Naive thymus-derived CD4-positive, alpha-beta T cell (primary cell): ENCODE measurements around the gene RASSF8. TPM values are rescaled to one million over a fixed set of nuclear protein-coding genes. Genes with fewer than 3 reads are reported as not detected.

Source experiments
- ATAC-seq: fragments of 150-1000 bp; cut with Tn5 transposase; 2 replicates; pipeline ENCODE4 v1.10.0; 2021; ENCODE audit warnings: mild to moderate bottlenecking, moderate library complexity
- CTCF ChIA-PET: fragments of 350-600 bp; sonication (Branson Sonifier 250); formaldehyde crosslinking; loops from one replicate; lab custom pipeline; 2021; ENCODE audit warnings: antibody characterized with exemption; lab: Charles Lee
- POLR2A ChIA-PET: fragments of 350-600 bp; sonication (Branson Sonifier 250); formaldehyde crosslinking; loops from one replicate; lab custom pipeline; 2021; ENCODE audit warnings: antibody characterized with exemption, inconsistent platforms; lab: Charles Lee
- DNase-seq, 9 donors: peaks; one replicate each; pipeline versions ENCODE4 v3.0.0 to v3.0.0-alpha.2; 2020 to 2022; ENCODE audit warnings: mixed read lengths in 1 of 9
- H3K27ac ChIP-seq: one replicate; pipeline ENCODE4 v1.7.0; 2013; ENCODE audit warnings: mild to moderate bottlenecking, low read depth, low read length, moderate library complexity
- H3K27me3 ChIP-seq, 2 donors: one replicate each; pipeline ENCODE4 v1.7.0; 2013; ENCODE audit warnings: low read length in 2 of 2, mild to moderate bottlenecking in 2 of 2, moderate library complexity in 2 of 2; ENCODE audit not compliant: control insufficient read depth in 2 of 2, insufficient read depth in 2 of 2
- H3K36me3 ChIP-seq, 3 experiments: 1 replicate in 2 of 3; 2 replicates in 1 of 3; pipeline ENCODE4 v1.7.0; 2013; ENCODE audit warnings: low read length in 3 of 3, mild to moderate bottlenecking in 3 of 3, moderate library complexity in 1 of 3; ENCODE audit not compliant: insufficient read depth in 3 of 3, control insufficient read depth in 2 of 3
- H3K4me1 ChIP-seq, 2 donors: one replicate each; pipeline ENCODE4 v1.7.0; 2013; ENCODE audit warnings: low read length in 2 of 2, mild to moderate bottlenecking in 2 of 2, moderate library complexity in 1 of 2; ENCODE audit not compliant: control insufficient read depth in 2 of 2, insufficient read depth in 2 of 2
- H3K4me3 ChIP-seq: 2 replicates; pipeline ENCODE4 v1.7.0; 2013; ENCODE audit warnings: mild to moderate bottlenecking, low read length
- H3K9me3 ChIP-seq, 3 experiments: 1 replicate in 2 of 3; 2 replicates in 1 of 3; pipeline ENCODE4 v1.7.0; 2013; ENCODE audit warnings: low read length in 3 of 3; ENCODE audit not compliant: control insufficient read depth in 2 of 3
- H3K27ac Mint-ChIP-seq, 9 donors: one replicate each; pipeline ENCODE4 v1.8.0; 2020 to 2022; ENCODE audit warnings: mixed read lengths in 9 of 9, mild to moderate bottlenecking in 8 of 9, moderate library complexity in 5 of 9, inconsistent platforms in 2 of 9
- H3K27me3 Mint-ChIP-seq, 5 donors: one replicate each; pipeline ENCODE4 v1.8.0; 2021 to 2022; ENCODE audit warnings: mixed read lengths in 5 of 5, mild to moderate bottlenecking in 1 of 5
- H3K36me3 Mint-ChIP-seq, 5 donors: one replicate each; pipeline ENCODE4 v1.8.0; 2020 to 2022; ENCODE audit warnings: mixed read lengths in 5 of 5, mild to moderate bottlenecking in 3 of 5, inconsistent platforms in 1 of 5
- H3K4me1 Mint-ChIP-seq, 7 donors: one replicate each; pipeline ENCODE4 v1.8.0; 2020 to 2022; ENCODE audit warnings: mixed read lengths in 7 of 7, mild to moderate bottlenecking in 3 of 7, inconsistent platforms in 1 of 7
- H3K4me3 Mint-ChIP-seq, 10 donors: one replicate each; pipeline ENCODE4 v1.8.0; 2020 to 2022; ENCODE audit warnings: mild to moderate bottlenecking in 10 of 10, mixed read lengths in 10 of 10, moderate library complexity in 6 of 10, inconsistent platforms in 2 of 10
- H3K9me3 Mint-ChIP-seq, 11 donors: one replicate each; pipeline ENCODE4 v1.8.0; 2020 to 2022; ENCODE audit warnings: mixed read lengths in 11 of 11, mild to moderate bottlenecking in 4 of 11, inconsistent platforms in 1 of 11, moderate library complexity in 1 of 11
- intact Hi-C, 2 donors: fragments of 100-400 bp; cut with micrococcal nuclease; formaldehyde crosslinking; loops; one replicate each; pipeline ENCODE4 v1.15.1; 2023
- polyA plus RNA-seq, 2 donors: library from polyadenylated mRNA; unstranded; fragments of 300-500 nt; fragmentation: Illumina TruSeq; gene quantifications; one replicate each; pipeline ENCODE4 v1.2.3, GENCODE V29; 2021
- total RNA-seq, 6 experiments: library from RNA in 5 of 6; stranded (reverse) in 5 of 6; gene quantifications; 1 replicate in 5 of 6; 2 replicates in 1 of 6; pipeline ENCODE4 v1.2.3 and lab custom pipeline; 2021 to 2026

RASSF8 gene
- total and polyA plus RNA-seq, 7 experiments from 2014 or later, result 0.03 to 0.64 (median 0.18) TPM; not detected in 3

DNA sequence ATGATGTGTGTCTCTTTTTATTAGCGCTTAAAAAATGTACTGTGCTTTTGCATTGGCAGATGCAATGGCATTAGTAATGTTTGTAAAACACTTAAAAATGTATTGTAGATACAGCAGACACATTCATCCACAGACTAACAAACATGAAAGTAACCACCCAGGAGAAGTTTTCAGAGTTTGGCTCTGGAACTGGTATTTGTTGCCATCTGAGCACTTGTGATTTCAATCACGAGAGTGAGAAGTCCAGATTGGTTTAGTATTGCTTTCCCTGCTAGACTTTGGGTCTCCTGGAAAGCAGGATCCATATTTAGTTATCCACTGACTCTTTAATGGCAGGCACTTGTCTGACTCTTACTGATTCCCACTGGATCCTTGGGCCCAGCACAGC, 13.2 kb downstream of the RASSF8 start:
- POLR2A ChIA-PET, result no interaction called here
- DNase-seq (no peak), ATAC-seq (no peak)
- H3K9me3 Mint-ChIP-seq, result peaks cover 0 to 2% (median 0%) of the 10 kb centered on the region in 11 donors
- H3K27me3 ChIP-seq, result no peaks in the 10 kb centered on the region
- H3K4me3 ChIP-seq, result no peak overlapping the region
- no peaks in the 10 kb centered on the region for H3K9me3 ChIP-seq
- H3K36me3 ChIP-seq, result no peaks in the 10 kb centered on the region
- CTCF ChIA-PET, result no interaction called here
- H3K36me3 Mint-ChIP-seq, result peaks cover 0 to 4% (median 0%) of the 10 kb centered on the region in 5 donors
- intact Hi-C loops, result no loop called here
- H3K27ac ChIP-seq, result no peak overlapping the region
- H3K4me1 Mint-ChIP-seq, result peaks cover 0 to 2% (median 0%) of the 10 kb centered on the region in 7 donors
- H3K4me3 Mint-ChIP-seq, result no peak overlapping the region
- no peak overlapping the region for H3K27ac Mint-ChIP-seq
- H3K27me3 Mint-ChIP-seq, result peaks cover 17 to 54% (median 44%) of the 10 kb centered on the region in 5 donors
- H3K4me1 ChIP-seq, result no peaks in the 10 kb centered on the region

DNA sequence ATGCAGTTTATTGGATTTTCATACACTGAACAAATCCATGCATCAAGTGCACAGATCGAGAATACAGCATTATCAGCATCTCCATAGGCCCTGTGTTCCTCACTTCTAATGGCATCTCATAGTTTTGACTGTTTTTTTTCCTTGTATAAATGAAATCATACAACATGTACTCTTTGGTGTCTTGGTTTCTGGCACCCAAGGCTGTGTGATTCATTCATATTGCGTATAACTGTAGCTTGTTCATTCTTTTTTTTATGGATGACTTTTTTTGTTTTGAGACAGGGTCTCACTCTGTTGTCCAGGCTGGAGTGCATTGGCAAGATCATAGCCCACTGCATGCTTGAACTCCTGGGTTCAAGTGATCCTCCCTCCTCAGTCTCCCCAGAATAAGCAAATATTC, 14.3 kb downstream of the RASSF8 start:
- H3K27ac Mint-ChIP-seq, result no peak overlapping the region
- ATAC-seq (no peak), DNase-seq (no peak)
- H3K4me1 Mint-ChIP-seq, result peaks cover 0 to 2% (median 0%) of the 10 kb centered on the region in 7 donors
- ChIA-PET POLR2A (no interaction called here), CTCF (no interaction called here)
- Histone ChIP-seq H3K27ac (no peak overlapping the region), H3K4me3 (no peak overlapping the region), H3K9me3 (no peaks in the 10 kb centered on the region), H3K27me3 (no peaks in the 10 kb centered on the region), H3K4me1 (no peaks in the 10 kb centered on the region), H3K36me3 (no peaks in the 10 kb centered on the region)
- no peak overlapping the region for H3K4me3 Mint-ChIP-seq
- H3K9me3 Mint-ChIP-seq, result peaks cover 0 to 2% (median 0%) of the 10 kb centered on the region in 11 donors
- intact Hi-C loops, result no loop called here
- H3K27me3 Mint-ChIP-seq, result peaks cover 17 to 46% (median 43%) of the 10 kb centered on the region in 5 donors
- peaks cover 0 to 3% (median 0%) of the 10 kb centered on the region in 5 donors for H3K36me3 Mint-ChIP-seq

DNA sequence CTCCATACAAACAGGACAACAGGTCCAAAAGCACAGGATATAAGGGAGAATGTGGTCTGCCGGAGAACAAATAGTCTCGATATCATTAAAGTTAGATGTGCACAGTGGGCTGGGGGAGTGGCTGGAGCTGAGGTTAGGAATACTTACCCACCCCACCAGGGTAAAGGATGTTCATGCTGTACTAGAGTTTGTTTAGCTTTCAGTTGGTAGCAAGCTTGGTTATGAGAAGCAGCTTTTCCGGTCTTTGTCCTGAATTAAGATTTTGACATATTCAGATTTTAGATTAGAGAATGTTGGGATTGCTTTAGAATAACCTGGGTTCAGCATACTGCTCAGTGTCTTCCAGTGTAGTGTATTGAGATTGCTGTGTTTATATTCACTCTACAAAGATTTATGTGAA, 16.7 kb downstream of the RASSF8 start:
- no peaks in the 10 kb centered on the region for H3K9me3 ChIP-seq
- CTCF ChIA-PET, result no interaction called here
- POLR2A ChIA-PET, result interaction anchor here (1.1 kb wide), 1 partner anchor 11 kb away, joined by 3 read pairs; no protein-coding TSS in a partner anchor
- intact Hi-C loops, result no loop called here
- no peaks in the 10 kb centered on the region for H3K4me1 ChIP-seq
- no peaks in the 10 kb centered on the region for H3K36me3 Mint-ChIP-seq
- no peak overlapping the region for H3K27ac Mint-ChIP-seq
- H3K27me3 Mint-ChIP-seq, result peaks cover 16 to 38% (median 36%) of the 10 kb centered on the region in 5 donors
- no peak for DNase-seq
- no peak overlapping the region for H3K4me3 ChIP-seq
- H3K4me3 Mint-ChIP-seq, result no peak overlapping the region
- no peaks in the 10 kb centered on the region for H3K27me3 ChIP-seq
- H3K4me1 Mint-ChIP-seq, result peaks cover 0 to 2% (median 0%) of the 10 kb centered on the region in 7 donors
- ATAC-seq, result no peak
- no peak overlapping the region for H3K27ac ChIP-seq
- no peaks in the 10 kb centered on the region for H3K36me3 ChIP-seq
- H3K9me3 Mint-ChIP-seq, result peaks cover 0 to under 1% (median 0%) of the 10 kb centered on the region in 11 donors

DNA sequence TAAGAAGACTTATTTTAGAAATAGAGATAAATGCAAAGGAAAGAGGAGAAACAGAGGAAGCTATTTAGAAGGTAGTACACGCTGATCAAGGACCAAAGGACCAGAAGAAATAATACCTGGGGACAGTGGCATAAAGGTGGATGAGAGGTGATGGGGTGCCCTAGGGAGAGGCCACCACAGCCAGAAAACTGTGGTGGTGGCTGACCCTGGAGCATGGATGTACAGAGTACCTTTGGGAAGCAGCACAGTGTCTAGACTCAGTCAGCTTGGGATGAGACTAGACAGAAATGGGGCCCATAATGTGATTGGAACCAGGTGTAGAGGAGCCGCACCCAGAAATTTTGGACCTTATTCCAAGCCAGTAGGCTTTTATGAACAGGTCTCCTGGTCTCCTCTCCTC, 17.2 kb downstream of the RASSF8 start:
- Mint-ChIP-seq H3K36me3 (no peaks in the 10 kb centered on the region), H3K4me3 (no peak overlapping the region), H3K27ac (no peak overlapping the region), H3K9me3 (no peaks in the 10 kb centered on the region), H3K27me3 (peaks cover 16 to 38% (median 31%) of the 10 kb centered on the region in 5 donors), H3K4me1 (peaks cover 0 to 2% (median 0%) of the 10 kb centered on the region in 7 donors)
- DNase-seq, result no peak
- ChIA-PET POLR2A (interaction anchor here (1.1 kb wide), 1 partner anchor 11 kb away, joined by 3 read pairs; no protein-coding TSS in a partner anchor), CTCF (no interaction called here)
- ATAC-seq, result no peak
- H3K27ac ChIP-seq, result no peak overlapping the region
- H3K9me3 ChIP-seq, result no peaks in the 10 kb centered on the region
- no peaks in the 10 kb centered on the region for H3K4me1 ChIP-seq
- H3K4me3 ChIP-seq, result no peak overlapping the region
- H3K36me3 ChIP-seq, result no peaks in the 10 kb centered on the region
- intact Hi-C loops, result no loop called here
- no peaks in the 10 kb centered on the region for H3K27me3 ChIP-seq

DNA sequence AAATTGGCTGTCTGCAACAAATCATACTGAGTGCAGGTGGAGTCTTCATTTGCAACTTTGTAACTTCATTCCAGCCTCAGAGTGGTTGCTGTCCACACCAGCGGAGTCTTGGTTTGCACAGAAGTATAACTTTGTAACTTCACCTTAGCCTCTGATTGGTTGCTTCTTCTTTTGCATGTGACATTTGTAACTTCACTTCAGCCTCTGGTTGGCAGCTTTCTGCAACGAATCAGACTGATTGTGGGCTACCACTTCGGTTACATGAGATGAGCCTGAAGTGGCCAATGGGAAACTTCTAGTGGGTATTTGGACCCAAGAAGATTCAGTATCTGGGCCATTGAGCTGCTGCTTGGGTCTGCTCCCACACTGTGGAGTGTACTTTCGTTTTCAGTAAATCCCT, 17.8 kb downstream of the RASSF8 start:
- Mint-ChIP-seq H3K36me3 (no peaks in the 10 kb centered on the region), H3K4me3 (no peak overlapping the region), H3K9me3 (no peaks in the 10 kb centered on the region), H3K27ac (no peak overlapping the region), H3K4me1 (peaks cover 0 to 2% (median 0%) of the 10 kb centered on the region in 7 donors), H3K27me3 (peaks cover 16 to 39% (median 29%) of the 10 kb centered on the region in 5 donors)
- no peak for DNase-seq
- no peaks in the 10 kb centered on the region for H3K4me1 ChIP-seq
- no peaks in the 10 kb centered on the region for H3K9me3 ChIP-seq
- ATAC-seq, result no peak
- no peaks in the 10 kb centered on the region for H3K36me3 ChIP-seq
- H3K27ac ChIP-seq, result no peak overlapping the region
- intact Hi-C loops, result no loop called here
- POLR2A ChIA-PET, result no interaction called here
- H3K27me3 ChIP-seq, result no peaks in the 10 kb centered on the region
- no peak overlapping the region for H3K4me3 ChIP-seq
- CTCF ChIA-PET, result no interaction called here

DNA sequence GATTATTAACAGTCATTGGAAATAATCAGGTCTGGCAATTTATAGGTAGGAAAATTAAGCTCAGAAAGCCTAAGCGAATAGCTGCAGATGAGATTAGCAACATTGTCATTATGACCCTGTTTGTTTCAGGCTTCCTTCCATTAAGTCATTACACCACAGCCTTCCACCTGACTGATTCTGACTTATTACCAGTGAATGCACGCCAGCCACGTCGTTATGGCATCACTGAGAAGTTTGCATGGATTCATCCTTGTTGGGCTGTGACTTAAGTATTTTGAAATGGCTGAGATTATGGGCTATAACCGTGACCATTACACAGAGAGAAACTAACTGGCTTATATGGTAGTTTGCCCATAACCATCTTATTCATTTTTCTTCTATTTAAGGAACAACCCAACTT, 18.6 kb downstream of the RASSF8 start:
- ATAC-seq, result no peak
- no peaks in the 10 kb centered on the region for H3K9me3 Mint-ChIP-seq
- POLR2A ChIA-PET, result no interaction called here

DNA sequence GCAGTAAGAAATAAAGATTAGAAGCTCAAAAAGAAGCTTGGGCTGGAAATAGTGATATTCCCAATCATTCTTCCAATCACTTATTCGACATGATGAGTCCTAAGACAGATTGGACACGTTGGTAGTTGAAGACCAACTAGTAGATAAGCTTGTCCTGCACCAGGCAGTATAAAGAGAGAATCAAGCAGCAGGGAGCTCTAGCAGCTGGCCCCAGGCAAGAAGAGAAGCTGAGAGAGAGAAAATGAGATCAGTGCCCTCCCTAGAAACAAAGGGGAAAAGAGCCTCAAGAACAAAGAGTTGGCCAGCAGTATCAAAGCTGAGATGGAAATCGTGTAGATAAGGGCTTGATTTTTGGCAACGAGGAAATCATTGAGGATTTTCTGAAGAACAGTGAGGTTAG, 20.6 kb downstream of the RASSF8 start:
- DNase-seq (no peak), ATAC-seq (no peak)
- Mint-ChIP-seq H3K36me3 (no peaks in the 10 kb centered on the region), H3K27ac (no peak overlapping the region), H3K9me3 (no peaks in the 10 kb centered on the region), H3K27me3 (peaks cover 13 to 36% (median 24%) of the 10 kb centered on the region in 5 donors), H3K4me3 (no peak overlapping the region), H3K4me1 (peaks cover 0 to 4% (median 0%) of the 10 kb centered on the region in 7 donors)
- intact Hi-C loops, result no loop called here
- no peaks in the 10 kb centered on the region for H3K4me1 ChIP-seq
- H3K27ac ChIP-seq, result no peak overlapping the region
- ChIA-PET CTCF (no interaction called here), POLR2A (no interaction called here)
- no peaks in the 10 kb centered on the region for H3K36me3 ChIP-seq
- no peak overlapping the region for H3K4me3 ChIP-seq
- H3K27me3 ChIP-seq, result no peaks in the 10 kb centered on the region
- H3K9me3 ChIP-seq, result no peaks in the 10 kb centered on the region

More for the DNA sequence above, 18.6 kb downstream of the RASSF8 start:
- no peaks in the 10 kb centered on the region for H3K27me3 ChIP-seq
- H3K9me3 ChIP-seq, result no peaks in the 10 kb centered on the region
- no peak overlapping the region for H3K27ac Mint-ChIP-seq
- H3K4me1 Mint-ChIP-seq, result peaks cover 0 to 2% (median 0%) of the 10 kb centered on the region in 7 donors
- no peak overlapping the region for H3K4me3 Mint-ChIP-seq
- no peak for DNase-seq
- intact Hi-C loops, result no loop called here
- no peaks in the 10 kb centered on the region for H3K36me3 Mint-ChIP-seq
- H3K27me3 Mint-ChIP-seq, result peaks cover 16 to 39% (median 29%) of the 10 kb centered on the region in 5 donors
- no peak overlapping the region for H3K27ac ChIP-seq
- H3K4me3 ChIP-seq, result no peak overlapping the region
- H3K36me3 ChIP-seq, result no peaks in the 10 kb centered on the region
- H3K4me1 ChIP-seq, result no peaks in the 10 kb centered on the region
- CTCF ChIA-PET, result no interaction called here
